GM23338 (cell line): Measurements from ENCODE around the gene ESYT1. TPM values are rescaled to one million over a fixed set of nuclear protein-coding genes. Genes with fewer than 3 reads are reported as not detected.

Source experiments
- ATAC-seq: fragments of 200-7000 bp; cut with Tn5 transposase; 3 replicates; pipeline ENCODE4 v1.9.1; 2020
- DNase-seq: peaks from one replicate; pipeline ENCODE4 v3.0.0-alpha.2; 2015; ENCODE audit warnings: low spot score
- H2AFZ ChIP-seq: fragments of 200-600 bp; sonication (generic); 2 replicates; pipeline ENCODE4 v1.8.0; 2016; ENCODE audit warnings: antibody characterized with exemption, mild to moderate bottlenecking, moderate library complexity
- H3F3A ChIP-seq: fragments of 200-600 bp; sonication (generic); replicated peaks from 2 replicates; pipeline ENCODE4 v1.8.0; 2017; ENCODE audit warnings: antibody characterized with exemption, mixed run types, low read depth
- H3K27ac ChIP-seq: fragments of 200-600 bp; sonication (generic); 2 replicates; pipeline ENCODE4 v1.6.1; 2016; ENCODE audit warnings: low read depth
- H3K27me3 ChIP-seq: fragments of 200-600 bp; sonication (generic); 2 replicates; pipeline ENCODE4 v1.8.0; 2016; ENCODE audit warnings: mild to moderate bottlenecking, mixed run types, moderate library complexity; ENCODE audit not compliant: insufficient read depth
- H3K36me3 ChIP-seq: fragments of 200-600 bp; sonication (generic); 2 replicates; pipeline ENCODE4 v1.8.0; 2016; ENCODE audit warnings: mild to moderate bottlenecking; ENCODE audit not compliant: insufficient read depth
- H3K4me1 ChIP-seq: fragments of 200-600 bp; sonication (generic); 2 replicates; pipeline ENCODE4 v1.8.0; 2016; ENCODE audit warnings: mild to moderate bottlenecking, moderate library complexity; ENCODE audit not compliant: insufficient read depth
- H3K4me2 ChIP-seq: fragments of 200-600 bp; sonication (generic); 2 replicates; pipeline ENCODE4 v1.7.1; 2017; ENCODE audit warnings: mixed run types
- H3K4me3 ChIP-seq: fragments of 200-600 bp; sonication (generic); 2 replicates; pipeline ENCODE4 v1.6.1; 2016; ENCODE audit warnings: mixed run types
- H3K79me2 ChIP-seq: fragments of 200-600 bp; sonication (generic); replicated peaks from 2 replicates; pipeline ENCODE4 v1.8.0; 2017; ENCODE audit warnings: mild to moderate bottlenecking; ENCODE audit not compliant: insufficient read depth
- H3K9me2 ChIP-seq: fragments of 200-600 bp; sonication (generic); 2 replicates; pipeline ENCODE4 v1.8.0; 2017; ENCODE audit not compliant: insufficient read depth
- H4K20me1 ChIP-seq: fragments of 200-600 bp; sonication (generic); replicated peaks from 2 replicates; pipeline ENCODE4 v1.8.0; 2017; ENCODE audit warnings: mild to moderate bottlenecking; ENCODE audit not compliant: insufficient read depth
- H3K27ac Mint-ChIP-seq: 2 replicates; pipeline ENCODE4 v1.8.0; 2020; ENCODE audit warnings: inconsistent platforms, mild to moderate bottlenecking, moderate library complexity, mixed read lengths
- H3K27me3 Mint-ChIP-seq: 3 replicates; pipeline ENCODE4 v1.8.0; 2022; ENCODE audit warnings: low read depth, mild to moderate bottlenecking, moderate library complexity, mixed read lengths, inconsistent platforms; ENCODE audit not compliant: insufficient read depth, poor library complexity
- H3K36me3 Mint-ChIP-seq: 3 replicates; pipeline ENCODE4 v1.8.0; 2021; ENCODE audit warnings: low read depth, mild to moderate bottlenecking, inconsistent platforms, moderate library complexity, mixed read lengths
- H3K4me1 Mint-ChIP-seq: 3 replicates; pipeline ENCODE4 v1.8.0; 2020; ENCODE audit warnings: mild to moderate bottlenecking, inconsistent platforms, mixed read lengths
- H3K4me3 Mint-ChIP-seq: 3 replicates; pipeline ENCODE4 v1.8.0; 2021; ENCODE audit warnings: moderate library complexity, mild to moderate bottlenecking, inconsistent platforms, mixed read lengths
- H3K9me3 Mint-ChIP-seq: 3 replicates; pipeline ENCODE4 v1.8.0; 2020; ENCODE audit warnings: moderate library complexity, mild to moderate bottlenecking, inconsistent platforms, mixed read lengths
- CREB1 ChIP-seq: fragments of 250-450 bp; sonication (Bioruptor Pico); IDR thresholded peaks from 2 replicates; pipeline ENCODE4 v1.5.0; 2020; ENCODE audit warnings: low read depth, mild to moderate bottlenecking, moderate library complexity
- JUNB ChIP-seq: IDR thresholded peaks from one replicate; pipeline ENCODE4 v1.6.1; 2016; ENCODE audit warnings: antibody characterized with exemption; ENCODE audit not compliant: unreplicated experiment
- ZNF331 ChIP-seq: fragments of 250-450 bp; sonication (Bioruptor Pico); IDR thresholded peaks from 2 replicates; pipeline ENCODE4 v1.5.0; 2020; ENCODE audit warnings: low read depth, mild to moderate bottlenecking, moderate library complexity
- ZNF462 ChIP-seq: fragments of 250-450 bp; sonication (Bioruptor Pico); IDR thresholded peaks from 2 replicates; pipeline ENCODE4 v1.5.0; 2020; ENCODE audit warnings: mild to moderate bottlenecking, moderate library complexity
- polyA plus RNA-seq: library from polyadenylated mRNA; unstranded; fragments of >200 nt; fragmentation: Nextera tagmentation; extraction: Ambion mirVana; gene quantifications from 2 replicates; pipeline ENCODE4 v1.2.1, GENCODE V29; 2016
- total RNA-seq: library from RNA; depleted of rRNA; stranded (reverse); fragments of >200 nt; shearing (Covaris generic); gene quantifications from 2 replicates; pipeline ENCODE4 v1.2.3, GENCODE V29; 2014

ESYT1 gene
- total and polyA plus RNA-seq, 2 experiments from 2014 or later, result 23.3 to 142 TPM

- TF ChIP-seq ZNF462 (CRISPR knock-in tag) (no peak), JUNB (no peak), ZNF331 (CRISPR knock-in tag) (no peak)
These were observed 2.0 kb downstream of the ESYT1 start (continued) for GRCh38 chr12:56129942-56130495.

GRCh38 chr12:56130876-56131275 lies 2.8 kb downstream of the ESYT1 start:
- peaks cover 55% of the 10 kb centered on the region for H3K36me3 Mint-ChIP-seq
- peaks cover 13% of the 10 kb centered on the region; the same call in 1 of the 2 replicates for H4K20me1 ChIP-seq

More at GRCh38 chr12:56130876-56131275, 2.8 kb downstream of the ESYT1 start:
- no peaks in the 10 kb centered on the region; the same call in 1 of the 2 replicates for H3F3A ChIP-seq
- peaks cover 3% of the 10 kb centered on the region for H3K27me3 Mint-ChIP-seq
- no peaks in the 10 kb centered on the region for H3K27me3 ChIP-seq
- H3K4me3 ChIP-seq, result no peak overlapping the region
- no peak for ATAC-seq
- H3K79me2 ChIP-seq, result peaks cover 21% of the 10 kb centered on the region
- H3K27ac Mint-ChIP-seq, result no peak overlapping the region
- peaks cover 30% of the 10 kb centered on the region for H3K36me3 ChIP-seq
- TF ChIP-seq CREB1 (CRISPR knock-in tag) (no peak), ZNF331 (CRISPR knock-in tag) (no peak)
- H3K27ac ChIP-seq, result no peak overlapping the region
- peaks cover 17% of the 10 kb centered on the region for H3K4me1 ChIP-seq
- H3K4me3 Mint-ChIP-seq, result peak overlapping the region; percentile 4; the same call in 2 of the 3 replicates
- H3K4me1 Mint-ChIP-seq, result peaks cover 30% of the 10 kb centered on the region
- H2AFZ ChIP-seq, result no peak overlapping the region
- H3K4me2 ChIP-seq, result no peak overlapping the region
- DNase-seq, result no peak
- no peaks in the 10 kb centered on the region for H3K9me3 Mint-ChIP-seq
- no peaks in the 10 kb centered on the region for H3K9me2 ChIP-seq
